Left lung (tissue), 10 donors: ENCODE results near the gene SP2. TPM values are rescaled to one million over a fixed set of nuclear protein-coding genes. Genes with fewer than 3 reads are reported as not detected.
A peak's percentile ranks its signal among the peaks of the same experiment; 100 is the strongest.

ENCODE experiments used
- ATAC-seq: fragments of 200-7000 bp; cut with Tn5 transposase; one replicate; pipeline ENCODE4 v1.9.1; 2020; ENCODE audit warnings: moderate library complexity
- DNase-seq, 4 donors: peaks; one replicate each; pipeline ENCODE4 v3.0.0-alpha.2; 2013 to 2020
- H3K27ac ChIP-seq, 2 donors: fragments of 200-600 bp; sonication (generic) in 1 of 2; one replicate each; pipeline versions ENCODE4 v1.5.0 to v1.8.0; 2020 to 2021
- H3K27me3 ChIP-seq, 2 donors: fragments of 200-600 bp; sonication (generic) in 1 of 2; one replicate each; pipeline versions ENCODE4 v1.5.0 to v1.8.0; 2020 to 2021
- H3K36me3 ChIP-seq, 2 donors: fragments of 200-600 bp; sonication (generic) in 1 of 2; one replicate each; pipeline versions ENCODE4 v1.5.0 to v1.8.0; 2020 to 2021
- H3K4me1 ChIP-seq, 2 donors: fragments of 200-600 bp; one replicate each; pipeline ENCODE4 v1.8.0; 2021
- H3K4me3 ChIP-seq, 2 donors: fragments of 200-600 bp; sonication (generic) in 1 of 2; one replicate each; pipeline versions ENCODE4 v1.5.0 to v1.8.0; 2020 to 2021; ENCODE audit warnings: mild to moderate bottlenecking in 1 of 2
- H3K9me3 ChIP-seq, 2 donors: fragments of 200-600 bp; sonication (generic) in 1 of 2; one replicate each; pipeline versions ENCODE4 v1.5.0 to v1.8.0; 2020 to 2021
- CTCF ChIP-seq, 2 donors: fragments of 200-600 bp; sonication (generic) in 1 of 2; IDR thresholded peaks; one replicate each; pipeline versions ENCODE4 v1.5.0 to v1.8.0; 2021; ENCODE audit warnings: antibody characterized with exemption in 2 of 2
- intact Hi-C, 2 donors: fragments of 100-400 bp; cut with DNase I; formaldehyde crosslinking; loops; one replicate each; pipeline versions ENCODE4 v1.11.2 to v1.14.2; 2022
- polyA plus RNA-seq, 6 donors: library from polyadenylated mRNA; unstranded; fragments of 120-200 nt; gene quantifications; one replicate each; pipeline ENCODE4 v1.2.1, GENCODE V29; 2013; ENCODE audit not compliant: insufficient read length in 6 of 6
- total RNA-seq, 2 donors: library from RNA; stranded (reverse); fragmentation: NEBNext Ultra II Directional; extraction: Animal tissue kit (Norgen Biotek cat#: 25700); gene quantifications; one replicate each; pipeline ENCODE4 v1.2.1, GENCODE V29; 2021
- donor health status: DM: no; HTN: yes; CAD: no.
- donor health status: DM: no; HTN: no; CAD: no.

Gene SP2
- total and polyA plus RNA-seq, 8 donors: 14.2 to 23.0 (median 21.8) TPM

GRCh38 chr17:47955497-47956461, 59.7 kb downstream of the SP2 start:
- no peak for TF ChIP-seq CTCF (IDR thresholded peaks at IDR 0.05)
- Histone ChIP-seq H3K4me1 (peaks cover 0 to 13% of the 10 kb centered on the region in 2 donors), H3K9me3 (no peaks in the 10 kb centered on the region), H3K27ac (peak overlapping the region; percentile 74 to 82), H3K27me3 (no peaks in the 10 kb centered on the region), H3K36me3 (peaks cover 0 to 11% of the 10 kb centered on the region in 2 donors), H3K4me3 (peak overlapping the region; percentile 30 to 47)
- DNase-seq: peak in 3 of 4 donors; percentile 85 to 88 (median 85)
- intact Hi-C loops: no loop called here
- peak; percentile 66 for ATAC-seq

- Histone ChIP-seq H3K4me3 (peak overlapping the region; percentile 30 to 47), H3K36me3 (no peaks in the 10 kb centered on the region), H3K27ac (peak overlapping the region; percentile 74 to 82), H3K9me3 (no peaks in the 10 kb centered on the region), H3K4me1 (peaks cover 0 to 1% of the 10 kb centered on the region in 2 donors), H3K27me3 (no peaks in the 10 kb centered on the region)
- intact Hi-C loops: no loop called here
- ATAC-seq (peak; percentile 5), DNase-seq (no peak)
- no peak for TF ChIP-seq CTCF (IDR thresholded peaks at IDR 0.05)
These were observed 61.0 kb downstream of the SP2 start for GRCh38 chr17:47956791-47957590.

- DNase-seq (peak in 2 of 4 donors; percentile 80 to 82), ATAC-seq (peak; percentile 82)
- H3K4me3 ChIP-seq: peak within 1 kb of the TSS; percentile 30 to 47
- no peaks in the 10 kb centered on the region for H3K27me3 ChIP-seq
- intact Hi-C loops: no loop called here
- peak within 1 kb of the TSS; percentile 74 to 82 for H3K27ac ChIP-seq
- H3K4me1 ChIP-seq: no peaks in the 10 kb centered on the region
- H3K36me3 ChIP-seq: no peaks in the 10 kb centered on the region
- no peak for TF ChIP-seq CTCF (IDR thresholded peaks at IDR 0.05)
- H3K9me3 ChIP-seq: no peaks in the 10 kb centered on the region
These were observed 61.8 kb downstream of the SP2 start, which contains the start of gene PRR15L for GRCh38 chr17:47957591-47958490. Gene PRR15L, minus strand, starts transcription at chr17:47957883. Its CDS starts 4,649 bp downstream, at chr17:47953234.

- no peaks in the 10 kb centered on the region for H3K27me3 ChIP-seq
- H3K4me3 ChIP-seq: no peak overlapping the region
- TF ChIP-seq CTCF (IDR thresholded peaks at IDR 0.05): no peak
- no peaks in the 10 kb centered on the region for H3K9me3 ChIP-seq
- DNase-seq: no peak
- H3K27ac ChIP-seq: no peak overlapping the region
- H3K4me1 ChIP-seq: no peaks in the 10 kb centered on the region
- intact Hi-C loops: no loop called here
- H3K36me3 ChIP-seq: no peaks in the 10 kb centered on the region
- ATAC-seq: no peak
These were observed 64.0 kb downstream of the SP2 start for GRCh38 chr17:47959825-47960655.
